Glomerular visceral epithelial cell (primary cell): ENCODE data around the gene PHC2.
"Not testable (repeated sequence)": the region's sequence is repeated elsewhere in the genome, so short reads cannot be mapped to it uniquely, and the experiment has no call there.

Source experiments
- DNase-seq: peaks from one replicate; pipeline ENCODE4 v3.0.0-alpha.2; 2016; ENCODE audit errors: extremely low spot score

The PHC2 gene

DNA sequence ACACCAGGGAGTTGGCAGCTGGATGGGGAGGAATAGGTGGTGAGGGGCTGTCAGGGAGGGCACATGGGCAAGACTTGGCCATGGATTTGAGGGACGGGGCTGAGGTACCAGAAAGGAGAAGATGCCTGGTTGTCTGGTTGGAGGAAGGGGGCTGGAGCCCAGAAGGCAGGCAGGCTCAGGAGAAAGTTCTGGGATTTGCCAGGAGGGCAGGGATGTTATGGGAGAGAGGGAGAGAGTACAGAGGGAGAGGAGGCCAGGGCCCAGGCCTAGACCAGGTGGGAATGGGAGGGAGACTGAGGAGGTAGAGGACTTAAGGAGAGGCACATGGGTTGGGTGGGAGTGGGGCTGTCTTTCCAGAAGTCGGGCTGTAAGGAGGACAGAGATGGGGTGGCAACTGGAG is 114.3 kb downstream of the PHC2 start:
- DNase-seq = no peak

DNA sequence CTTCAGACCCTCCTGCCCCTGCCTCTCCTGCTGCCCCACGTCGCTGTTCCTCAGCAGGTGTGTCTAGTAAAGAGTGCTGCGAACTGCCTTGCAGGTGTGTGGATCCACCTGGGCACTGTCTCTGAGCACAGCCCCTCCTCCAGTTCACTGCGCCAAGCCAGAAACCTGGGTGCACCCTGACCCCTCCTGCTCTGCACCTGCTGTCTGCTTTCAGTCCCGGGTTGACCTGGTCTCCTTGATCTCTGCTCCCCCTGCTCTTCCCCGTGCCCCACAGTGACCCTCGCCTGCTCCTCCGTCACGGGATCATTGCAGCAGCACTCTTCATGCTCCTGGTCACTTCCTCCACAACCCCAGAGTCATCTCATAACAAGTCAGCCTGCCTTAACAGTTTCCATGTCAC is 116.5 kb downstream of the PHC2 start:
- no peak for DNase-seq

DNA sequence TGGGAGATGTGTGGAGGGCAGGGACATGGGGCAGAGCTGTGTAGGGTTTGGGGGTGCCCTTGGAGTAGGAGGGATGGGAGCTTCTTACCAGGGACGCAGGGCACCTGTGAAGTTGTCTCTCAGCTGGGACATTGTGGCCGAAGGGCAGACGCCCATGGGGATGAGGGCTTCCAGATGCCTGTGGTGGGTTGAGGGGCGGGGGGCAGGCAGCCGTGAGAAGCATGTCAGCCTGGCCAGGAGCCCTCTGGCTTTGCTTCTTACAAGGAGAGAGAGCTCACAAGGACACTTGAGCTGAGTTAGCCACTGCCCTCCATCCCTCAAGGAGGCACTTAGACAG is 118.5 kb downstream of the PHC2 start:
- DNase-seq = no peak

DNA sequence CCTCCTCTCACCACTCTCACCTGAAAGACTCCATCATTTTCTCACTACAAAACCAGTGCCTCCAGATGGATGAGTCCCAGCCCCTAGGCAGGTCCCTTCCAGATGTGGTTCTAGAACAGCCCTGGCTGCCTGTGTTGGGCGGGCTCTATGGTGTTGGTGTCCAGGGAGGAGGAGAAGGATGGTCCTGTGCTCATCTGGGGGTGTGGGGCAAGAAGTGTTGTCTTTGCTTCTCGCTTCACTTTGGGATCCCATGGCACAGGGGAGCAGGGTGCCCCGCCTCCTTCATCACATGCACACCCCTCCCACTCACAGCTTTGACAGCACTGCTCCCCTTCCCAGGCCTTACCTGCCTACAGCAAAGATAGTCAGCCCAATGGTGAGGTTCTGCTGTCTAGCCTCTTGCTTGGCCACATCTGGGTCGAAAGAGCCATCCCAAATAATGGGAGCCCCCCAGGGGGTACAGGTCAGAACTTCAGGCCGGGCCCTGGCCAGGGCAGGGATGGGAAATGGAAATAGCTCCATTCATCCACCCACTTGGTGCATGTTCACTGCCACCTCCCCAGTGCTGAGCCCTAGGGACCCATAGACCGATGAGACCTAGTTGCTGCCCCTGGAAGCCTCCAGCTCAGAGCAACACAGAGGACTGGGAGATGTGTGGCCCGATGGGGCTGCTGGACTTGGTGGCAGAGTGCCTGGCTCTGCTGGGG is 119.0 kb downstream of the PHC2 start:
- DNase-seq = no peak

DNA sequence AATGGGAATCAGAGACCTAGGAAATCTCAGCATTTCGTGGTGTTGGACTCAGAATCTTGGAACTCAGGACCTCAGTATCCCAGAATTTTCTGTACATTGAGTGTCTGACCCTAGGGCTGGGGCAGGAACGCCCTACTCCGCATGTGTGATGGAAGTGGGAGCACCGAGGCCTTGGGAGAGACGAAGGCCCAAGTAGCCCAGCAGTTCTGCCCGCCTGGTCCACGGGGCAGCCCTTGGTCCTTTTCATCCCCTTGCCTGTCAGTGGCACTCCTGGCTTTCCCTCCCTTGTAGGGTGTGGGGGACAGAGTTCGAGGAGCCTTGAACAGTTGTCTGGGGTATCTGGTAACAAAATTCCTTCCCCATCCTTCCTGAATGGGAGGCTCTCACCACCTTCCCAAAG is 120.2 kb downstream of the PHC2 start:
- no peak for DNase-seq

DNA sequence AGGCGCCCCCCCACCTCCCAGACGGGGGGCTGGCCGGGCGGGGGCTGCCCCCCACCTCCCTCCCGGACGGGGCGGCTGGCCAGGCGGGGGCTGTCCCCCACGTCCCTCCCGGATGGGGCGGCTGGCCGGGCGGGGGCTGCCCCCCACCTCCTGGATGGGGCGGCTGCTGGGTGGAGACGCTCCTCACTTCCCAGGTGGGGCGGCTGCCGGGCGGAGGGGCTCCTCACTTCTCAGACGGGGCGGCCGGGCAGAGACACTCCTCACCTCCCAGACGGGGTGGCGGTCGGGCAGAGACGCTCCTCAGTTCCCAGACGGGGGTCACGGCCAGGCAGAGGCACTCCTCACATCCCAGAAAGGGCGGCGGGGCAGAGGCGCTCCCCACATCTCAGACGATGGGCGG is 121.5 kb downstream of the PHC2 start:
- DNase-seq = not testable (repeated sequence)

DNA sequence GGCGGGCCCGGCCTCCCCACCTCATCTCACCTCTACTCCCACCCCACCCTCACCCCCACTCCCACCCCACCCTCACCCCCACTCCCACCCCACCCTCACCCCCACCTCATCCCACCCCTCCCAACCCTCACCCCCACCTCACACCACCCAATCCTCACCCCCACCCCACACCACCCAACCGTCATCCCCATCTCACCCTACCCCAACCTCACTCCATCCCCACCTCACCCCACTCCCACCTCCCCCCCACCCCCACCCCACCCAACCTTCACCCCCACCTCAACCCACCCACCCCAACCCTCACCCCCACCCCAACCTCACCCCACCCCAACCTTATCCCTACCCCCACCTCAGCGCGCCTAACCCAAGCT is 123.4 kb downstream of the PHC2 start:
- no peak for DNase-seq

DNA sequence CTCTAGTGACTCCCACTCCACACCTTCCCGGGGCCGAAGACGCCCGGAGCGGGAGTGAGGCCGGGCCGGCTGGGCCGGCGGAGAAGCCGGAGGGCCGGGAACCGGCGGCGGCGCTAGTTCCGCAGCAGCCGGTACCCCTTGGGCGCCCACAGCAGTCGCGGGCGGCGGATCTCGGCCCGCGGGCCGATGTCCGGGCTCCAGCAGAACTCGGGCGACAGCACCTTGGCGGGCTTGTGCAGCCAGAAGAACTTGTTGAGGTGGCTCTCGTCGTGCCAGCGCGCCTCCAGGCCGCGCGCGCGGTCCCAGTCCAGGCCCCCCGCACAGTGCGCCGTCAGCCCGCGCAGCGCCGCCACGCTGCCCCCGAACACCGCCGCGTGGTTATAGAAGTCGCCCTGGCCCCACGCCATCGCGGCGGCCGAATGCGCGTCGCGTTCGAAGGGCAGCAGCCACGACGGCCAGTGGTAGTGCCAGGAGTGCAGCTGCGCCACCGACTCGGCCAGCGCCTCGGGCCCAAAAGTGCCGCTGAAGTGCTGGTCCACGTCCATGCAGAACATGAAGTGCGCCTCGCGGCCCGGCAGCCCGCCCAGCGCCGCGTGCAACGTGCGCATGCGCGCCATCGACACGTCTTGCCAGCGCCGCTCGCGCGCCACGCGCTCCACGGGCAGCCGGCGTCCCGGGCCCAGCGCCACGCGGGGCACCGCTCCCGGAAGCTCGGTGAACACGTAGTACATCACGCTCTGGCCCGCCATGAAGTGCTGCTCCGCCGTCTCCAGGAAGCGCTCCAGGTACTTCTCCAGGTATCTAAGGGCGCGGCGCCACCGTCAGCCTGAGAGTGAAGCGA is 124.0 kb downstream of the PHC2 start:
- DNase-seq = no peak

DNA sequence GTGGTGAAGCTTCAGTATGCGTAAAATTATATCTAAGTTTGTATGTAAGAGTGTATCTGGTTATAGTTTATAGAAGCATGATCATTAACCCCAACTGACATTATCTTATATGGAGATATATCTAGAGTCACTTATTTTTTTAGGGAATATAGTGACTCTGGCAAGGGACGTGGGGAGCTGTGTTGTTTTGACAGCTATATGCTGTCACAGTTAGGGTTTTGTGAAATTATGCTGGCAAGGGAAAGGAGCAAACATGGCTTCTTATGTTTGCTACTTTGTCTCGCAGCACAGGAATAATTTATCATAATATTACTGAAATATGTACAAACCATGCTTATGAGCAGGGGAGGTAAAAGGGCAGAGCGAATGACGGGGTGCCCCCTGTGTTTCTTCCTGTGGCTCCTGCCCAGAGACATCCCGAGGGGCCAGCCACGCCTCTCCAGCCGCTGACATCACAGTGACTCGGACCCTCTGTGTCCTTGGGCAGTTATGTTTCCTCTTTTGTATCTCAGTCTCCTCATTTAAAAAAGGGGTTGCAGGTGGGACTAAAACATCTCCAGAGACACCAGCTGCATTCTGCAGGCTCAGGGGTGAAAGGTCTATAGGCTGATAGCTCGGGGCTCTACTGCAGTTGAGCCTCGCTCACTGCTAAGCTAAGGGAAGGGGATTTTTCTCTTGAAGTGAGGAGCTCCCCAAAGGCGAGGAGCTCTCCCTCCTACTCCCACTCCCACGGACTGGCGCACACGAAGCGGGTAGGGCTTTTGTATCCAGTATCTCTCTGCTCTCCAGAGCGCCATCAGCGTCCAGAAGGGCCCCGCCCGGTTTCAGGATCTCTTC is 124.9 kb downstream of the PHC2 start:
- no peak for DNase-seq

DNA sequence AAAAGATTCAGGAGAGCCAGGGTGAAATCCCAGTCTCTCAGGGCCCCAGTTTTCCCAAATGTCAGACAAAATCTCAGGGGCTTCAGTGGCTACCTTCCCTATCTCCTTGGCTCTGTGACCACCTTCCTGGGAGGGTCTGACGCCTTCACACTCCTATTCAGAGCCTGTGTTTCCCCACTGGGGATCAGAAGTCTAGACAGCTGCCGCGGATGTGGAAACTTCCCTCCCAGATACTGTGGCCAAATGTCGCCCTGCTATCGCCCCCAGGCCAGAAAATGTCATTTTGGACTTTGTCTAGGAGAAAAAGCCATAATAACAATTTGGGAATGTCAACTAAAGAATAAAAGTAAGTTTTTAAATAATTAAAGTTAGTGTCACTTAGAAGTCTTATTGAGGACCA is 125.9 kb downstream of the PHC2 start:
- DNase-seq = no peak

DNA sequence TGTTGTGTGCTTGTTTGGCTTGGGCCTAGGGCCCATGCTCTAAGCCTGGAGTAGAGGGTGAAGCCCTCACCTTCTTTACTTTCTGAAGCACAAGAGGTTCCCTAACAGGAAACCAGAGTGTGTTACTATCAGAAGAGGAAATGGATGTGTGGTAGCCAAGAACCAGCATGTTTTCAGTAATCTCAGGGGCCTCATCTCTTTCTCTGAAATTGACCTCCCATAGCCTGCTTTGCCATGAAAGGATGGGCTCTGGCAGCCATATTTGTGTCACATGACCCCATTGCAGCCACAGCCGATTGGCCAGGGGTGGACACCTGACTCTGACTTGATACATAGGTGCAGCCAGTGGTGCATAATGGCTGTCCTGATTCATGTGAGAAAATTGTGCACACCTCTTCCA is 128.6 kb downstream of the PHC2 start:
- DNase-seq = no peak

DNA sequence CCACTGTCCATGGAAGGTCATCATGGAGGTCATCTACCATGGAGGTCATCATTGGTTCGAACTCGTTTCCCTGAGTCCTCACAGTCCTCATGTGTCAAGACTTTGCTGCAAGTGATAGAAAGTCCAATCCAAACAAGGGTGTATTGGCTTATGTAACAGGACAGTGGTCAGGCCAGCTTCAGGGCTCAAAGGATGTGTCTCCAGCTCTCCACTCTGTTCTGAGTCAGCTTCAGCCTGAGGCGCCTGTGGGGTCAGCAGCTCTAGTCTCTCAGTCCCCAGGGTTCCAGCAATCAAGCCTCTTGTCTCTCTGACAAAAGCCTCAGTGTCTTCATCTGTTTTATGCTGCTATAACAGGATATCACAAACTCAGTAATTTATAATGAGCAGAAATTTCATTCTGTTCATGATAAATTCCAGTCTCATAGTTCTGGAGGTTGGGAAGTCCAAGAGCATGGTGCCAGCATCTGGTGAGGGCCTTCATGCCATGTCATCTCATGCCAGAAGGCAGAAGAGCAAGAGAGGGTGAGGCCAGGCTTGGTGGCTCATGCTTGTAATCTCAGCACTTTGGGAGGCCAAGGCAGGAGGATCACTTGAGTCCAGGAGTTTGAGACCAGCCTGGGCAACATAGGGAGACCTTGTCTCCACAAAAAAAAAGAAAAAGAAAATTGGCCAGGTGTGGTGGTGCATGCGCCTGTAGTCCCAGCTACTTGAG is 129.5 kb downstream of the PHC2 start:
- DNase-seq = no peak

DNA sequence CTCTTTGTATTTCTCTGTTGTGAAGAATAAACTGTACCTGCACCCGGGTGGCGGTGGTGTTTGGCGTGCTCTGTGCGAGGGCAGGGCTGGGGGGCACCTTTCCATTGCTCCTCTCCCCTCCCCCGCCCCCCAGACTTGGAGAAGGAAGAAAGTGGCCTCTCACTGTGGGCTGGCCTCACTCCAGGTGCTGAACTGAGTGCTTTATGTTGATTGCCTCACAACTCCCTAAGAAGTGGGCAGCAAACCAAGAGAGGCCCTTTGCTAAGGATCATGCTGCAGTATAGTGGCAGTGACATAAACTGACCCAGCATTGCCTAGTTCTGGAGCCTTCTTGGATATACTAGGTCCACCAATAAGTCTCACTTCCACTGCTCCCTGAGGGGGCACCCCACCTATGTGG is 130.2 kb downstream of the PHC2 start:
- no peak for DNase-seq

DNA sequence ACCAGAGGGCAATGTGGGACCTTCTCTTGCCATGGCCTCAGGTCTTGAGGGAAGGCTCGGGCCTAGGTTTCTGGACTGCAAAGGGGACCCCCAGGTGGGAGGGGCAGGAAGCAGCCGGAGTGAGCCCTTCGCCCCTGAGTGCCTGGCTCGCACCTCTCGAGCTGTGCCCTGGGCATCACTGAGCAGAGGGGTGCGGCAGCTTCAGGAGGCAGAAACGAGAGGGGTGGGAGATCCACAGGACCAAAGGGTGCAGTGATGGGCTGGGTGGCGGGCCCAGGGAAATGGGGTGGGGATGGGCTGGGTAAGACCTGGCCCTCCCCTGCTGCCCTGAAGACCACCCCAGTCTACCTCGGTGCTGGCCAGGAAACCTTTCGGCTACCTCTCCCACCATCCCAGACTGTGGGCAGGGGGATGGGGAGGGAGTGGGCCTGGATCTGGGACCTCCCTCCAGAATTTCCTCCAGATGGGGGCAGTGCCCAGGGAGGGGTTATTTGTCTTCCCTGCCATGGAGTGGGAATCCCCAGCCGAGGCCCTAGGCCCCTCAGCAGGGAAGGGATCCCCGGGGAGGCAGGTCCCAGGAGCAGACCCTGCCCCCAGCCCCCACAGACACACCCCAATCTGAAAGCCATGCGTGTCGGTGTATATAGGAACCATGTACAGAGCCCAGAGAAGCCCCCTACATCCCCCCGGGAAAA is 131.3 kb downstream of the PHC2 start:
- no peak for DNase-seq

DNA sequence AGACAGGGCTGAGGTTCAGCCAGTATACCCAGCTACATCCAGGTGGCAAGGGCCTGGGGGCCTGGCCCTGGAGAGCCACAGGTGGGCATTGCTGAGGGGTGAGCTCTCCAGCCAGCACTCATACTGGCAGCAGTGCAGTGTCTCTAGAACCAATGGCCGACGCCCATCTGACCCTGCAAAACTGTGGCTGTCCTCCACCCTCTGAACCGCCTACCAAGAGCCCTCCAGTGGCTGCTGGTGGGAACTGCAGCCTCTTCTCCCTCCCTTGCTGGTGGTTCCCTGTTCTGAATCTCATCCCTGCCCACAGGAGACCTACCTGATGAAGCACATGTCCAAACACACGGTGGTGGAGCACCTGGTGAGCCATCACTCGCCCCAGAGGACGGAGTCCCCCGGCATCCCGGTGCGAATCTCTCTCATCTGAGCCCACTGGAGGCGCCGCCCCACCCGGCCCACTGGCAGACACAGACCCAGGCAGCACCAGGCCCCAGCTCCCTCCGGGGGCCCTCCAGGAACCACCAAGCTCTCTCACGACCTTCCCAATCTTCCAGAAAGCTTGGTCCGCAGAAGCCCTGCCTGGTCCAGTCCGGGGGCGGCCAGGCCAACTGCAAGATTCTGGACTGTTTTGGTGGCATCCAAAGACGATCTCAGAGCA is 132.1 kb downstream of the PHC2 start:
- peak; percentile 59 for DNase-seq

DNA sequence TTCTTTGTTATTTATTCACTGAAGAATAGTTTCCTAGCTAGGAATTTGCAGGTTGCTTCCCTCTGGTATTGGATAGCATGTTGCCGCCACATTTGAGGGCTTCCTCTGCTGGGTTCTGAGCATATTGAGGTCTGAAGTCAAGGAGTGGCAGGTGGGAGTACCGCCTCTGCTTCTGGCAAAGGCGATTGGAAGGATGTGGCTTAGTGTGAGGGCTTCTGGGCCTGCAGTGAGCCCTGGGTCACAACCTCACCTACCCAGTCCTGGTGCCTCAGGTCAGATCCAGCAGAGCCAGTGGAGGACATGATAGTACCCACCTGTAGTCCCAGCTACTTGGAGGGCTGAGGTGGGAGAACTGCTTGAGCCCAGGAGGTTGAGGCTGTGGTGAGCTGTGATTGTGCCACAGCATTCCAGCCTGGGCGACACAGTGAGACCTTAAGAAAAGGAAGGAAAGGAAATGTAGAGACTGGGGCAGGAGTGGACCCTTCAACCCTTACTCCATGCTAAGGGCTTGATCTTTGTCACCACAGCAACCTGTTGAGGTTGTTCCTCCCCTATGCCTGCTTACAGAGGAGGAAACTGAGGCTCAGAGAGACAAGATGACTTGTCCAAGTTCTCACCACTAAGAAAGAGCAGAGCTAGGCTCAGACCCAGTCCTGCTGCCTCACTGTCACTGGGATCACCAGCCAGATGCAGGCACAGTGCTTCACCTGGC is 132.8 kb downstream of the PHC2 start:
- no peak for DNase-seq

DNA sequence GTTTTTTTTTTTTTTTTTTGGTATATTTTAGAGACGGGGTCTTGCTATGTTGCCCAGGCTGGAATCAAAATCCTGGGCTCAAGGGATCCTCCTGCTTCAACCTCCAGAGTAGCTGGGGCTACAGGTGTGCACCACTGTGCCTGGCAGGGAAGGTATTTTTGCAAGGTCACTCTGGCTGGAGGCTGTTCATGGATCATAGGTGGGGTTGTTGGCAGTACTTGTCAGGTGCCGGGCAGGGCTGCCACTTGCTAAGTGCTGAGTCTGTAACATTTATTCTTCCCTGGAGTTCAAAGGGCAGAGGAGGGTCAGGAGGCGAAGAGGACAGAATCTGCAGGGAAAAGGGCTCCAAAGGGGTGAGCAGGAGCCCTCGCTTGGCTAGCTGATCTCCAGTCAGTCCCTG is 134.1 kb downstream of the PHC2 start:
- DNase-seq = no peak

DNA sequence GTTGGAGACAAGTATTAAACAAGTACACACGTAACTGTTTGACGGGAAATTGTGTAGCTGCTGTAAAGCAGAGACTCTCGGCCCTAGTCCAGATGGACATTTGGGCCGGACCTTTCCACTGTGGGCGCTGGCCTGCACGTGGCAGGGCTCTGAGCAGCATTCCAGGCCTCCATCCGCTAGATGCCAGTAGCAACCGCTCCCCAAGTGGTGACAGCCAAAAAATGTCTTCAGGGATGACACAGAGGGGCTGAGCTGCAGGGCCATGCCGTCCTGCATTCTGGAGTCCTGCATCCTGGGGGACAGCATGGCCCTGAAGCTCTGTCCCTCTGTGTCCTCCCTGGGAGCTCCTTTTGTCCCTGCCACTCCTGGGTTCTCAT is 134.8 kb downstream of the PHC2 start:
- DNase-seq = no peak

DNA sequence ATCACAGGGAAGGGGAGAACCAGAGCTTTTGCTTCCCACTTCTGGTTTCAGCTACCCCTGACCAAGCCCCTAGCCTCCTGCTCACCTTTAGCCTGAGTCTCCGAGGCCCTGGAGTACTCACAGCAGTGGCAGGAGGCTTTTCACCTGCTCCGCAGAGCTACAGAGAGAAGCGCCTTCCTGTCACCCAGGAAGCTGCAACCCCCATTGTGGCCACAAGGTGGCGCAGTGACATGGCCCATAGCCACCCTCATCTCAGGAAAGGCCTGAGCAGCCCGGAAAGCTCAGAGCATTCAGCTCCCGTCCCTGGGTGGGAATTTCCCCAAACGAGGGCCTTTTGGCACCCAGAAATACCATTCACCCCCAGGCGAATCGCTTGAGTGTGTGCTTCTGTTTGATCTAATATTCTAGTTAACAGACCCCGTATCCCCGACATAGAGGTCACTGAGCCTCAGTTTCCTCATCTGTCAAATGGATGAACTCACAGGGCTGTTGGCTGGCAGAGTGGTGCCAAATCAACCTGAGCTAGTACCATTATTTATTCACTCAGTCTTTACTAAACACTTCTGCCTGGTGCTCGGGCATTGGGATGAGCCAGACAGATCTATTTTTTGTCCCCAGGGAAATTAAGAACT is 135.3 kb downstream of the PHC2 start:
- peak; percentile 85 for DNase-seq

DNA sequence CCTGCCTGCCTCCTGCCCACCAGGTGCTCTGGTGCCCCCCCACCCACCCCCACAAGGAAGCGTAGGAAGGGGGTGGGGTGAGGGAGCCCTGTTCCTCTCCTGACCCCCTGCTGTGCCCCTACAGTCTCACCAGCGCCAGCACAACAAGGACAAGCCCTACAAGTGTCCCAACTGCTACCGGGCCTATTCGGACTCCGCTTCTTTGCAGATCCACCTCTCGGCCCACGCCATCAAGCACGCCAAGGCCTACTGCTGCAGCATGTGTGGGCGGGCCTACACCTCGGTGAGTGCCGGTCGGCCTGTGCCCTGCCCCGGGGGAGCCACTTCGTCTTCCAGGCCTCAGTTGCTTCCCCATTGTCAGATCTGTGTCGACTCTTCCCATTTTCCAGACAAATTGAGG is 135.9 kb downstream of the PHC2 start:
- DNase-seq = no peak
